HEK293T (cell line): ENCODE data around the gene ANO1.
A peak's percentile ranks its signal among the peaks of the same experiment; 100 is the strongest.

ENCODE experiments used
- CTCF ChIA-PET: fragments of 350-600 bp; formaldehyde crosslinking; extraction: SDS; loops from one replicate; lab custom pipeline; 2021; ENCODE audit warnings: antibody characterized with exemption, inconsistent platforms; lab: Yijun Ruan, JAX
- POLR2A ChIA-PET: fragments of 350-600 bp; formaldehyde crosslinking; extraction: SDS; loops from one replicate; lab custom pipeline; 2020; ENCODE audit warnings: antibody characterized with exemption, inconsistent platforms; lab: Yijun Ruan, JAX
- DNase-seq: peaks from one replicate; pipeline ENCODE4 v3.0.0; 2012; ENCODE audit warnings: mixed read lengths; ENCODE audit errors: extremely low spot score
- ARNT ChIP-seq: fragments of 450-650 bp; IDR thresholded peaks from 2 replicates; pipeline ENCODE4 v1.6.1; 2017; ENCODE audit warnings: mild to moderate bottlenecking
- BHLHE40 ChIP-seq: fragments of 450-650 bp; IDR thresholded peaks from 2 replicates; pipeline ENCODE4 v1.6.1; 2016; ENCODE audit warnings: mild to moderate bottlenecking, moderate library complexity, borderline replicate concordance
- CTBP1 ChIP-seq: fragments of 450-650 bp; IDR thresholded peaks from 2 replicates; pipeline ENCODE4 v1.6.1; 2016; ENCODE audit warnings: borderline replicate concordance
- FOXA1 ChIP-seq: fragments of 450-650 bp; IDR thresholded peaks from 2 replicates; pipeline ENCODE4 v1.6.1; 2016; ENCODE audit warnings: mild to moderate bottlenecking
- FOXK2 ChIP-seq: fragments of 450-650 bp; IDR thresholded peaks from 2 replicates; pipeline ENCODE4 v1.6.1; 2016; ENCODE audit warnings: mild to moderate bottlenecking
- FOXM1 ChIP-seq: fragments of 450-650 bp; IDR thresholded peaks from 2 replicates; pipeline ENCODE4 v1.6.1; 2017; ENCODE audit warnings: mild to moderate bottlenecking, borderline replicate concordance
- HDGF ChIP-seq: fragments of 450-650 bp; IDR thresholded peaks from 2 replicates; pipeline ENCODE4 v1.6.1; 2017; ENCODE audit warnings: antibody characterized with exemption, borderline replicate concordance
- L3MBTL2 ChIP-seq: fragments of 450-650 bp; conservative IDR thresholded peaks from 2 replicates; pipeline ENCODE4 v1.6.1; 2016; ENCODE audit warnings: mild to moderate bottlenecking
- LEF1 ChIP-seq: fragments of 450-650 bp; IDR thresholded peaks from 2 replicates; pipeline ENCODE4 v1.6.1; 2017; ENCODE audit warnings: mild to moderate bottlenecking, borderline replicate concordance
- NFRKB ChIP-seq: fragments of 450-650 bp; IDR thresholded peaks from 2 replicates; pipeline ENCODE4 v1.6.1; 2016; ENCODE audit warnings: mild to moderate bottlenecking, moderate library complexity
- PKNOX1 ChIP-seq: fragments of 450-650 bp; IDR thresholded peaks from 2 replicates; pipeline ENCODE4 v1.6.1; 2016
- SP1 ChIP-seq: fragments of 450-650 bp; IDR thresholded peaks from 2 replicates; pipeline ENCODE4 v1.6.1; 2017
- SUZ12 ChIP-seq: fragments of 450-650 bp; IDR thresholded peaks from 2 replicates; pipeline ENCODE4 v1.6.1; 2016; ENCODE audit warnings: mild to moderate bottlenecking
- TARDBP ChIP-seq: fragments of 450-650 bp; IDR thresholded peaks from 2 replicates; pipeline ENCODE4 v1.6.1; 2016
- ZNF384 ChIP-seq: fragments of 450-650 bp; IDR thresholded peaks from 2 replicates; pipeline ENCODE4 v1.6.1; 2016

Gene ANO1

GRCh38 chr11:70186420-70186819, 108.3 kb downstream of the ANO1 start:
- CTCF ChIA-PET: interaction anchor here (1.2 kb wide), 1 partner anchor 268 kb away, joined by 3 read pairs; no protein-coding TSS in a partner anchor
- no peak for DNase-seq
- POLR2A ChIA-PET: no interaction called here
- TF ChIP-seq ZNF384: no peak

GRCh38 chr11:70186936-70187335, 108.8 kb downstream of the ANO1 start:
- no peak for DNase-seq
- TF ChIP-seq CTBP1: no peak
- ChIA-PET POLR2A (no interaction called here), CTCF (interaction anchor here (1.2 kb wide), 1 partner anchor 269 kb away, joined by 3 read pairs; no protein-coding TSS in a partner anchor)

- ChIA-PET CTCF (interaction anchor here (1.2 kb wide), 1 partner anchor 270 kb away, joined by 3 read pairs; no protein-coding TSS in a partner anchor), POLR2A (no interaction called here)
- no peak for DNase-seq
- TF ChIP-seq PKNOX1 (no peak), SP1 (no peak), FOXM1 (no peak), LEF1 (no peak), ZNF384 (no peak), TARDBP (no peak), HDGF (no peak), FOXK2 (no peak), CTBP1 (no peak)
These were observed 109.7 kb downstream of the ANO1 start for GRCh38 chr11:70187771-70188170.

GRCh38 chr11:70189622-70190021, 111.5 kb downstream of the ANO1 start:
- TF ChIP-seq TARDBP (no peak), FOXM1 (no peak), L3MBTL2 (no peak), SUZ12 (no peak), FOXA1 (no peak), LEF1 (no peak), HDGF (no peak)
- POLR2A ChIA-PET: no interaction called here
- CTCF ChIA-PET: no interaction called here
- no peak for DNase-seq

- CTCF ChIA-PET: interaction anchor here (0.6 to 1.2 kb wide), 3 partner anchors 273 to 282 kb away, joined by 3 to 7 read pairs (median 4); no protein-coding TSS in a partner anchor
- TF ChIP-seq CTBP1 (no peak), FOXM1 (no peak), L3MBTL2 (0 out of 2 replicates have a peak, but pooled peaks have one; percentile 20)
- peak; percentile 81 for DNase-seq
- POLR2A ChIA-PET: no interaction called here
These were observed 113.5 kb downstream of the ANO1 start for GRCh38 chr11:70191495-70192140.

- no peak for DNase-seq
- POLR2A ChIA-PET: no interaction called here
- TF ChIP-seq LEF1: no peak
- TF ChIP-seq BHLHE40: no peak
- no peak for TF ChIP-seq PKNOX1
- no peak for TF ChIP-seq L3MBTL2
- no peak for TF ChIP-seq ZNF384
- no peak for TF ChIP-seq CTBP1
- no peak for TF ChIP-seq FOXM1
- TF ChIP-seq SUZ12: no peak
- TF ChIP-seq HDGF: no peak
- TF ChIP-seq SP1: no peak
- TF ChIP-seq FOXA1: no peak
- no peak for TF ChIP-seq NFRKB
- TF ChIP-seq ARNT: no peak
- CTCF ChIA-PET: interaction anchor here (0.6 to 1.2 kb wide), 2 partner anchors 274 to 483 kb away, joined by 4 to 7 read pairs; no protein-coding TSS in a partner anchor
These were observed 114.7 kb downstream of the ANO1 start for GRCh38 chr11:70192666-70193410.

- no peak for DNase-seq
- ChIA-PET POLR2A (no interaction called here), CTCF (interaction anchor here (0.6 kb wide), 1 partner anchor 484 kb away, joined by 4 read pairs; no protein-coding TSS in a partner anchor)
- TF ChIP-seq ZNF384: no peak
- no peak for TF ChIP-seq SUZ12
- no peak for TF ChIP-seq BHLHE40
- no peak for TF ChIP-seq LEF1
- TF ChIP-seq SP1: no peak
- no peak for TF ChIP-seq FOXK2
- no peak for TF ChIP-seq TARDBP
- TF ChIP-seq NFRKB: no peak
These were observed 115.5 kb downstream of the ANO1 start for GRCh38 chr11:70193411-70194292.
